HG03520 (cell line): ENCODE measurements around the gene RIN3.

Experiments used
- ATAC-seq: cut with Tn5 transposase; IDR thresholded peaks from one replicate; pipeline ENCODE4 v1.9.1; 2021; ENCODE audit warnings: mild to moderate bottlenecking, moderate library complexity; ENCODE audit not compliant: unreplicated experiment

RIN3 gene

GRCh38 chr14:92644970-92645515 lies 131.5 kb downstream of the RIN3 start:
- ATAC-seq = no peak

DNA sequence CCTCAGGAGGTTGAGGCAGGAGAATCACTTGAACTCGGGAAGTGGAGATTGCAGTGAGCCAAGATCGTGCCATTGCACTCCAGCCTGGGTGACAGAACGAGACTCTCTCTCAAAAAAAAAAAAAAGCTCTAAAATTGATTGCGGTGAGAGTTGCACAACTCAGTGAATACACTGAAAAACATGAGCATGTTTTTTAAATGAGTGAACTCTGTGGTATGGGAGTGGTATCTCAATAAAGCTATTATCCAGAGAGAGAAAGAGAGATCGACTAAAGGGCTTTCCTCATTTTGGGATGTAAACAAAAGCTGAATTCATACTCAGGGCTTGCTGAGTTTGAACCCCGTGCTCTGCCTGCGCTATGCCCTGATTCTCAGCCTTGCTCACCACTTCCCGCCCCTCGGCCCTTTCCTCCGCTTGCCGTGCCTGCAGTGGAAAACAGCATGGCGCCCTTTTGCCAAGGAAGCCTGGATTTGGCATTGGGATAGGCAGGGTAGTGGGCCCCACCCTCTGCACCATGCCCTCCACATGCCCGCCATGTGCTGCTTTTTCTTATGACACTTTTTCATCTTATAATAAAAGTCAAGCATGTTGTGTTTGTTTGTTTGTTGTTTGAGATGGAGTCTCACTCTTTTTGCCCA lies 132.4 kb downstream of the RIN3 start:
- ATAC-seq = no peak

- ATAC-seq = no peak
Observed at GRCh38 chr14:92646952-92647796, 133.6 kb downstream of the RIN3 start.

DNA sequence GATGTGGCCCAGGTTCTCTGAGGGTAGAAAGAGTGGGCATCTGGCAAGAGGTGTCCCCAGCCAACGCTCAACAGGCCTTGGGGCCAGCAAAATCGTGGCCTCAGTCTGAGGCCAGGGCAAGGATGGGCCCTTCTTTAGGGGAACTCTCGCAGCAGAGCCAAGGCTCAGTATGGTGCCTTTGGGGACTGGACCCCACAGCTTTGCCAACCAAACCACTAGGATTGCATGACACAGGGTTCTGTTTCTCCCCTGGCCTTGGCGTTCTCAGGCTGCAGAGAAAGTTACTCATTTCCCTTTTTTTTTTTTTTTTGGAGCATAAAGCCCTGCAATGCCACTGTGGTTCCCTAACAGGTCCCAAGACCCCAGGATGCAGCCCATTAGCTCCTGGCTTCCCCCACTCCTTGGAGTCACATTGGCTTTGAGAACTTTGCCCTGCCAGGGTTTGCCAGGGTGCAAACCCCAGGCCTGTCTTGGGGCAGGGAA lies 134.3 kb downstream of the RIN3 start:
- no peak for ATAC-seq

DNA sequence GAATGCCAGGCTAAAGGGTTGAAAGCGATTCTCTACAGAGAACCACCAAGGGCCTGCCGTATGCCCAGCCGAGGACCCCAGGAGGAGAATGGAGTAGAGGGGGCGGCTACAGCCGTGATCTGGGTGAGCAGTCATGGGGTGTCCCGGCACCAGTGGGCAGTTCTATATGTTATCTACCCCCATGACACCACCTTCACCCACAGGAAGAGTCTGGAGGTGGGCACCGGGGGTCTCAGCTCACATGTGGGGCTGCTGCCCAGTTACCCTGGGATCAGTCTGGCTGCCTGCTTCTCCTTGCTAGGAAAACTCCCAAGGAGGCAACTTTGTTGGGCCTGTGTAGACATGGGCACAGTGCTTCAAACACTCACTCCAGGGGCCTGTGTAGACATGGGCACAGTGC lies 135.5 kb downstream of the RIN3 start:
- ATAC-seq = no peak

DNA sequence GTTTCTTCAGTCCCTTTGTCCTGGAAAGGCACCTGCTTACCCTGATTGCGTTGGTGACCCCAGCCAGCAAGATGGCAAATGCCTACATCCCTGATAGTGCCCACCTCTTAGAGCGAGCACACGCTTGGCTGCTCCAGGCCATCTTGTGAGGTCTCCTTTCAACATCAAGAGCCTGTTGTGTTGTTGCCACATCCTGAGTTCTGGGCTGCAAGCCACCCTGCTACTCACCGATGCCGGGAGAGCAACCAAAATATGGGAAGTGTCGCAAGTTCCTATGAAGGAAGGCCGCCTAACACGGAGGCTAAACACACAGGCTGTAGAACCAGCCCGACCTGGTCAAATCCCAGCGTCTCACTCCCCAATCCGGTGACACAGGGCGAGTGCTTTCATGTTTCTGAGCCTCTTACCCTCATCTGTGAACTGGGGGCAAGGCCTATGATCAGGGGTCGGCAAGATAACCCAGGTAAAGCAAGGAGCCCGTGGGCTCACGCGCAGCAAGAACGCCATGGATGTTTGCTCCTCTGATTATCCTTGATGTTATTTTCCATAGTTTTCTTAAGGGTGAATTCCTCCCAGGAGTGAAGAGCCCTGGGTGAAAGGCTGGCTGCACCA lies 136.5 kb downstream of the RIN3 start:
- ATAC-seq = no peak

GRCh38 chr14:92650581-92651105 lies 137.1 kb downstream of the RIN3 start:
- peak; percentile 4 for ATAC-seq

DNA sequence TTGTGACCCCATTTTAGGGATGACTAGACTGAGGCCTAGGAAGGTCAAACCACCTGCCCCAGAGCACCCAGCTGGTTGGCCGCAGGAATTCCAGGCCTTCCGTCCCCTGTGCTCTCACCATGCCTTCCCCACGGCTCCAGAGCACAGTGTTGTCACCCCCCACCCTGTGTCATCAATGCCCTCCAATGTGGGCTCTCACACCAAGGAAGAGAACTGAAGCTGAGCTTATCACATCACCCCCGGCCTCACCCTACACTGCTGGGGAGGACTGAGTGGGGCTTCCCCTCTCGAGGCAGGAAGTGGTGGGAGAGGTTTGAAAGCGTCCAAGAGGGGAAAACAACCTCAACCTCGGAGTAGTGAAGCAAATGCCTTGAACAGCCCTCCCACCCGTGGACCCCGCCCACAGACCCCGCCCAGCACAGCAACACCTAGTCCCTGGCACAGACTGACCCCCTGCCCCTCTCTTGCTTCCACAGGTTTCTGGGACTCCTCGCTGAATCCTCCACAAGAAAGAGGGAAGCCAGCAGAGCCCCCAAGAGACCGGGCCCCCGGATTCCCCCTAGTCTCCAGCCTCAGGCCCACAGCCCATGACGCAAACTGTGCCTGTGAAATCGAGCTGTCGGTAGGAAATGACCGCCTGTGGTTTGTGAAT lies 137.7 kb downstream of the RIN3 start:
- ATAC-seq = peak; percentile 69

GRCh38 chr14:92651758-92652406 lies 138.3 kb downstream of the RIN3 start:
- ATAC-seq = no peak

DNA sequence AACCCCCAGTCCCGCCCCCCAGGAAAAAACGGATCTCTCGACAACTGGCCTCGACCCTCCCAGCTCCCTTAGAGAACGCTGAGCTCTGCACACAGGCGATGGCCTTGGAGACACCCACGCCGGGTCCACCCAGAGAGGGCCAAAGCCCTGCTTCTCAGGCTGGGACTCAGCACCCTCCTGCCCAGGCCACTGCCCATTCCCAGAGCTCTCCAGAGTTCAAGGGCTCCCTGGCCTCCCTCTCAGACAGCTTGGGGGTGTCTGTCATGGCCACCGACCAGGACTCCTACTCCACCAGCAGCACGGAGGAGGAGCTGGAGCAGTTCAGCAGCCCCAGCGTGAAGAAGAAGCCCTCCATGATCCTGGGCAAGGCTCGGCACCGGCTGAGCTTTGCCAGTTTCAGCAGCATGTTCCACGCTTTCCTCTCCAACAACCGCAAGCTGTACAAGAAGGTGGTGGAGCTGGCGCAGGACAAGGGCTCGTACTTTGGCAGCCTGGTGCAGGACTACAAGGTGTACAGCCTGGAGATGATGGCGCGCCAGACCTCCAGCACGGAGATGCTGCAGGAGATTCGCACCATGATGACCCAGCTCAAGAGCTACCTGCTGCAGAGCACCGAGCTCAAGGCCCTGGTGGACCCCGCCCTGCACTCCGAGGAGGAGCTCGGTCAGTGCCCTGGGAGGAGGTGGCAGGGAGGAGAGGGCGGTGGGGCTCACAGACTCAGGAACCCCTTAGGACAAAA lies 139.0 kb downstream of the RIN3 start:
- ATAC-seq = no peak

GRCh38 chr14:92653162-92653651 lies 139.6 kb downstream of the RIN3 start:
- no peak for ATAC-seq

GRCh38 chr14:92654239-92654901 lies 140.8 kb downstream of the RIN3 start:
- ATAC-seq = no peak

- ATAC-seq = no peak
Observed at GRCh38 chr14:92655419-92656201, 142.0 kb downstream of the RIN3 start.

DNA sequence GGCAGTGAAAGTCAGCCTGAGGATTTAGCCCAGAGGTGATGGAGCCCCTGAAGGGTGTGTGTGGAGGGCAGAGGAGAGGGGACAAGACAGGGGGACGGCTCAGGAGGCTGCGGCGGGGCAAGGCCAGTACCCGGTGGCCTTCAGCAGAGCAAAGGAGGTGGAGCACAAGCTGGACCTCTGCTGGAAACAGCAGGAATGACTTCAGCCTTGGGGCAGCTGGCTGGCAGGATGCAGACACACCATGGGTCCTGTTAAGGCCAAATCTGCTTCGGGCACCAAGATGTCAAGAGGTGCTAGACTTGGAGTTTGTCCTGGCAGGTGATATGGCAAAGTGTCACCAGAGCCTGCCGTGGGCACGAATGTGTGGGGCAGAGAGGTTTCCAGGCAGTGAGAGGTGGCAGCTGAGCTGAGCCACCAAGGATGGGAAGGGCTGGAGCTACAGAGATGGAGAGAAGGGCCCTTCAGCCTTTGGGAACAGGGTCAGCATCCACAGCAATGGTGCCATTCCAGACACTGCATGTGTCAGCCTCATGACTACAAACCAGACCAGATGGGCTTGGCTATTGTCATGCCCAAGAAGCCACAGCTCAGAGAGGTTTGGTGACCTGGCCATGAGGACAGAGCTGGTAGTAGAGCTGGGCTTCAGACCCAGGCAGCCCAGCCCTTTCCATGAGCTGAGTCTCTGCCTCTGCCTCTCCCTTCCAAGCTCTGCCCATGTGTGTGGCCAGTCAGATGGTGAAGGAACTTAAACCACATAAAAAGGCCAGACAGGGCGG lies 142.9 kb downstream of the RIN3 start:
- ATAC-seq = no peak

DNA sequence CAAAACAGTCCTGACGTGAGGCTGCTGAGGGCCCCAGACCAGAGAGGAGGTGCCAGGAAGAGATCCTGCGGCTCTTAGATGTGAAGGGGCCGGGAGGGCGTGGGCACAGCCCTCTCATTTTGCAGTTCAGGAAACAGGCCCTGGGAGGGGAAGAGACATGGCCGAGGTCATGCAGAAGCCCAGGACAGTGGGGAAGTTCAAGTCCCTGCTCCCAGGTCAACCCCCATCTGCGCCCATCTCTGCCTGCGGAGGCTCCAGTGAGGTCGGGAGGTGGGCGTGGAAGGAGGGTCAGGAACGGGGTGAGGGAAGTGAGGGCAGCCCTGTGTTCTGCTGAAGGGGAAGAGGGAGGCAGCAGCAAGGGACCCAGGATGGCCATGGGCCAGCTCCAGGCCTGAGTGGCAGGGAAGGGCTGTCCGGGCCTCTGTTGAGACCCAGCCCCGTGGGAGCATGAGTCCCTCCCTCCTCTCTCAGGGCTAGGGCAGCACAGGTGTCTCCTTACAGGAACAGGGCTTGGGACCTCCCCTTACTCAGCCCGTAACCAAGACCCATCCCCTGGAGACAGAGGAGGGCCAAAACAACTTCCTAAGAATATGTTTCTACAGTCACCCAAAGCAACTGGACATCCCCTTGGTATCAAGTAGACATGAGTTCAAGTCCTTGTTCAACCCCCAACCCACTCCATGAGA lies 144.0 kb downstream of the RIN3 start:
- no peak for ATAC-seq

DNA sequence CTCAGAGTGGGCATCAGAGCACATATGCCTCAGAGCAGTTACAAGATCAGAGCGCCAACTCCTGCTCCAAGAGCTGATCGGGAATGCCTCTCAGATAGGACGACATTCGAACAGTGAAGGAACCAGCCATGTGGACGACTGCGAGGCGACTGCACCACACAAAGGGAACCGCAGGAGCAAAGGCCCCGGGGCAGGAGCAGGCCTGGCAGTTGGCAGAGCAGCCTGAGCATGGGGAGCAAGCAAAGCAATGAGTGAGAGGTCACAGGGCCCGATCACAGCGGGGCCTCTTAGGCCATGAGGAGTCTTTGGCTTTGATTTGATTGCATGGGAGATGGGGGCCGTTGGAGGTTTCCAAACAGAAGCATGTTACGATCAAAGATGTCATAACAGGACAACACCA lies 144.6 kb downstream of the RIN3 start:
- ATAC-seq = no peak

- ATAC-seq = no peak
Observed at GRCh38 chr14:92658684-92659083, 145.1 kb downstream of the RIN3 start.
